GM18508 (cell line): ENCODE data around the gene CPOX.

Experiments used
- ATAC-seq: cut with Tn5 transposase; IDR thresholded peaks from one replicate; pipeline ENCODE4 v1.9.1; 2021; ENCODE audit warnings: moderate number of reproducible peaks; ENCODE audit not compliant: insufficient read depth, unreplicated experiment

The CPOX gene

GRCh38 chr3:98545940-98546339 lies 47.5 kb downstream of the CPOX start:
- ATAC-seq = peak; percentile 40

GRCh38 chr3:98542623-98543022 lies 50.8 kb downstream of the CPOX start:
- no peak for ATAC-seq

GRCh38 chr3:98541695-98542094 lies 51.7 kb downstream of the CPOX start:
- no peak for ATAC-seq

GRCh38 chr3:98540346-98540745 lies 53.1 kb downstream of the CPOX start:
- ATAC-seq = peak; percentile 21

- peak; percentile 82 for ATAC-seq
Observed at GRCh38 chr3:98536456-98537017, 56.9 kb downstream of the CPOX start.

GRCh38 chr3:98534734-98535133 lies 58.7 kb downstream of the CPOX start:
- no peak for ATAC-seq

- no peak for ATAC-seq
Observed at GRCh38 chr3:98534168-98534567, 59.2 kb downstream of the CPOX start.

GRCh38 chr3:98532709-98533571 lies 60.5 kb downstream of the CPOX start:
- ATAC-seq = no peak

- ATAC-seq = no peak
Observed at GRCh38 chr3:98532275-98532637, 61.2 kb downstream of the CPOX start.

- ATAC-seq = no peak
Observed at GRCh38 chr3:98531622-98532274, 61.7 kb downstream of the CPOX start, which contains the start of gene GPR15. Gene GPR15, plus strand, starts transcription at chr3:98531978. Its CDS starts 56 bp downstream, at chr3:98532034.

GRCh38 chr3:98530676-98531075 lies 62.7 kb downstream of the CPOX start:
- ATAC-seq = no peak

GRCh38 chr3:98529856-98530459 lies 63.5 kb downstream of the CPOX start:
- ATAC-seq = no peak
